HG03460 (cell line): ENCODE measurements around the gene EVX2.

Source experiments
- ATAC-seq: cut with Tn5 transposase; IDR thresholded peaks from one replicate; pipeline ENCODE4 v1.9.1; 2021; ENCODE audit not compliant: unreplicated experiment

The EVX2 gene

GRCh38 chr2:176067589-176068418 is 16.0 kb downstream of the EVX2 start:
- no peak for ATAC-seq

- ATAC-seq: no peak
Measured at GRCh38 chr2:176066645-176067588, 16.8 kb downstream of the EVX2 start.

- ATAC-seq: no peak
Measured at GRCh38 chr2:176063958-176064357, 19.8 kb downstream of the EVX2 start.

- ATAC-seq: no peak
Measured at GRCh38 chr2:176056406-176056805, 27.4 kb downstream of the EVX2 start.

GRCh38 chr2:176039375-176039774 is 44.4 kb downstream of the EVX2 start:
- ATAC-seq: no peak

GRCh38 chr2:176038694-176039093 is 45.1 kb downstream of the EVX2 start:
- no peak for ATAC-seq

- ATAC-seq: no peak
Measured at GRCh38 chr2:176035013-176035691, 48.6 kb downstream of the EVX2 start.

GRCh38 chr2:176027806-176028205 is 56.0 kb downstream of the EVX2 start:
- no peak for ATAC-seq
